GM12878 (cell line): ENCODE measurements around the gene LCE2A. TPM values are rescaled to one million over a fixed set of nuclear protein-coding genes. Genes with fewer than 3 reads are reported as not detected.
"Not testable (repeated sequence)": the region's sequence is repeated elsewhere in the genome, so short reads cannot be mapped to it uniquely, and the experiment has no call there.

Source experiments
- ATAC-seq: fragments of 200-7000 bp; cut with Tn5 transposase; 3 replicates; pipeline ENCODE4 v1.9.1; 2020; ENCODE audit warnings: mild to moderate bottlenecking, moderate library complexity
- BruUV-seq: library from RNA; stranded (reverse); fragments of 400-500 nt; replicated peaks from 2 replicates; lab custom pipeline; 2021; lab: Mats Ljungman, UMichigan
- CTCF ChIA-PET: fragments of 300-600 bp; sonication (Branson Sonifier 250); formaldehyde crosslinking; extraction: SDS; loops from one replicate; lab custom pipeline; 2021; ENCODE audit warnings: inconsistent platforms; lab: Yijun Ruan, JAX
- POLR2A ChIA-PET: fragments of 350-600 bp; formaldehyde crosslinking; extraction: SDS; loops from one replicate; lab custom pipeline; 2021; ENCODE audit warnings: inconsistent platforms; lab: Charles Lee
- RAD21 ChIA-PET: fragments of 300-600 bp; sonication (Branson Sonifier 250); formaldehyde crosslinking; loops from one replicate; lab custom pipeline; 2023; ENCODE audit warnings: antibody characterized with exemption; ENCODE audit not compliant: unreplicated experiment; lab: Charles Lee
- SMC1A ChIA-PET: fragments of 300-600 bp; sonication (Branson Sonifier 250); formaldehyde crosslinking; loops from one replicate; lab custom pipeline; 2023; ENCODE audit not compliant: unreplicated experiment, uncharacterized antibody; lab: Charles Lee
- DNase-seq: peaks from one replicate; pipeline ENCODE4 v3.0.0-alpha.2; 2011; ENCODE audit warnings: low read depth, low spot score
- FAIRE-seq: peaks from 3 replicates; lab custom pipeline; 2011; peaks lifted over from hg19 to GRCh38; lab: Jason Lieb, UNC
- H2AFZ ChIP-seq: 2 replicates; pipeline ENCODE4 v1.6.0; 2011; ENCODE audit warnings: low read depth, low read length, control low read depth; ENCODE audit not compliant: control insufficient read depth
- H3K27ac ChIP-seq: 2 replicates; pipeline ENCODE4 v1.5.1; 2011; ENCODE audit warnings: control low read depth; ENCODE audit not compliant: control insufficient read depth, insufficient read depth
- H3K27me3 ChIP-seq, 2 experiments: replicated peaks in 1 of 2; 2 replicates each; pipeline versions ENCODE4 v1.6.0 to v1.6.1; 2011; ENCODE audit warnings: low read length in 1 of 2; ENCODE audit not compliant: control insufficient read depth in 2 of 2, insufficient read depth in 2 of 2
- H3K36me3 ChIP-seq, 2 experiments: 2 replicates each; pipeline ENCODE4 v1.5.1; 2011; ENCODE audit warnings: low read length in 1 of 2; ENCODE audit not compliant: control insufficient read depth in 2 of 2, insufficient read depth in 2 of 2
- H3K4me1 ChIP-seq: 2 replicates; pipeline ENCODE4 v1.6.1; 2011; ENCODE audit warnings: mild to moderate bottlenecking, low read length, moderate library complexity, mixed read lengths; ENCODE audit not compliant: control insufficient read depth, insufficient read depth
- H3K4me2 ChIP-seq: 2 replicates; pipeline ENCODE4 v1.6.0; 2011; ENCODE audit warnings: control low read depth; ENCODE audit not compliant: control insufficient read depth, insufficient read depth
- H3K4me3 ChIP-seq: fragments of 200-600 bp; sonication (generic); 2 replicates; pipeline ENCODE4 v1.5.1; 2016
- H3K79me2 ChIP-seq: 2 replicates; pipeline ENCODE4 v1.6.0; 2011; ENCODE audit warnings: low read length; ENCODE audit not compliant: control insufficient read depth, insufficient read depth
- H3K9ac ChIP-seq: 2 replicates; pipeline ENCODE4 v1.8.0; 2011; ENCODE audit warnings: low read length, control low read depth, mixed read lengths; ENCODE audit not compliant: control insufficient read depth, insufficient read depth
- H3K9me3 ChIP-seq: replicated peaks from 3 replicates; pipeline ENCODE4 v1.5.1; 2011; ENCODE audit warnings: mild to moderate bottlenecking, low read length; ENCODE audit not compliant: control insufficient read depth, insufficient read depth
- H4K20me1 ChIP-seq: 2 replicates; pipeline ENCODE4 v1.6.0; 2011; ENCODE audit not compliant: control insufficient read depth, insufficient read depth
- ATF2 ChIP-seq: IDR thresholded peaks from 2 replicates; pipeline ENCODE4 v1.6.1; 2012; ENCODE audit warnings: low read length, inconsistent platforms
- MEF2A ChIP-seq: IDR thresholded peaks from 2 replicates; pipeline ENCODE4 v1.6.1; 2011; ENCODE audit warnings: low read depth, mild to moderate bottlenecking, low read length, moderate library complexity; ENCODE audit not compliant: insufficient read depth
- SIX5 ChIP-seq: IDR thresholded peaks from 2 replicates; pipeline ENCODE4 v1.6.1; 2011; ENCODE audit warnings: mild to moderate bottlenecking, low read depth, low read length, moderate library complexity; ENCODE audit not compliant: severe bottlenecking
- SP1 ChIP-seq: IDR thresholded peaks from one replicate; pipeline ENCODE4 v1.6.1; 2011; ENCODE audit warnings: low read depth, low read length
- TCF12 ChIP-seq: IDR thresholded peaks from 2 replicates; pipeline ENCODE4 v1.6.1; 2011; ENCODE audit warnings: low read depth, mild to moderate bottlenecking, low read length
- WGBS: methylation state at CpG from one replicate; pipeline ENCODE4 v1.1.6; 2016; ENCODE audit warnings: low lambda C conversion rate; ENCODE audit not compliant: insufficient replicate concordance, insufficient coverage; ENCODE audit errors: missing lambda C conversion rate; 5-methylcytosine and 5-hydroxymethylcytosine counted together
- in situ Hi-C: fragments of 300-500 bp; cut with MboI; formaldehyde crosslinking; loops from 9 replicates; pipeline ENCODE4 v1.14.3; 2018; ENCODE audit warnings: mixed read lengths
- intact Hi-C: fragments of 100-400 bp; cut with micrococcal nuclease; formaldehyde crosslinking; loops from one replicate; pipeline ENCODE4 v1.14.2; 2022; ENCODE audit not compliant: unreplicated experiment
- polyA plus RNA-seq, 11 experiments: library from polyadenylated mRNA; depleted of rRNA in 4 of 11; unstranded in 6 of 11; stranded (reverse) in 5 of 11; fragments of >200 nt; fragmentation: Nextera tagmentation in 4 of 11; fragmentation: Illumina TruSeq in 1 of 11; extraction: Ambion mirVana in 4 of 11; extraction: Trizol in 1 of 11; gene quantifications; 1 replicate in 1 of 11; 2 replicates in 10 of 11; pipeline versions ENCODE4 v1.2.1 to v1.2.3, GENCODE V29; 2011 to 2016; ENCODE audit warnings: inconsistent platforms in 2 of 11, missing spikeins in 2 of 11, low read depth in 1 of 11
- total RNA-seq, 4 experiments: library from RNA; depleted of rRNA in 3 of 4; stranded (reverse); fragments of >200 nt in 3 of 4; fragmentation: Illumina TruSeq in 1 of 4; extraction: Trizol in 1 of 4; gene quantifications; 2 replicates each; pipeline versions ENCODE4 v1.2.1 to v1.2.3, GENCODE V29; 2013 to 2021
- TF ChIP-seq, protein P1 (sequence below): IDR thresholded peaks from 2 replicates; pipeline ENCODE4 v1.6.1; 2011; ENCODE audit warnings: borderline replicate concordance, low read depth, mild to moderate bottlenecking, moderate library complexity, low read length; ENCODE audit not compliant: insufficient read depth, poor library complexity, severe bottlenecking
- TF ChIP-seq, protein P2 (sequence below): fragments of 450-650 bp; formaldehyde crosslinking; IDR thresholded peaks from 2 replicates; pipeline ENCODE4 v1.4.0; 2022; ENCODE audit warnings: mild to moderate bottlenecking, moderate library complexity

LCE2A gene
- total and polyA plus RNA-seq, 10 of the 15 experiments (the other 5 are each of a cell fraction or from before 2014, with no cell fraction given), result not detected

DNA sequence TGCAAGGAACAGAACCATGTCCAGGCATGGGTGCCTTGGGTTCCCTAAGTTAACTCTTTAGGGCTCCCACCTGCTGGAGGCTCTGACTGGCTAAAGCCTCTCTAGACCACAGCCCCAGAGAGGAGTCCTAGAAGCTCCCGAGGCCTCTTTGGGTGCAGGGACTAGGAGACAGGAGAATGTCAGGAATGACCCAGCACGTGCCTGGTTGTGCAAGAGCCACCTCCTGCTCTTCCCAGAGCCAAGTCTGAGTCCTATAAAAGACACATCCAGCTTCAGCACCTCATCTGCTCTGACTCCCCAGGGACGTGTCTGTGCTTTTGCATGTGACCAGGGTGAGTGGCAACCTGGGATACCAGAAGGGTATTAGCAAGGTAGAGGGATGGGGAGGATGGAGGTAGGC is 35.0 kb upstream of the LCE2A start, which contains the start of gene LCE2D (continued):
- TF ChIP-seq ATF2, result no peak
- TF ChIP-seq SIX5, result no peak

- RAD21 ChIA-PET, H3K9ac ChIP-seq, H3K4me1 ChIP-seq, H3K27ac ChIP-seq, POLR2A ChIA-PET, H3K4me2 ChIP-seq, H3K4me3 ChIP-seq, FAIRE-seq, H2AFZ ChIP-seq, H3K79me2 ChIP-seq, DNase-seq, intact Hi-C loops, ATAC-seq, in situ Hi-C loops, SMC1A ChIA-PET, BruUV-seq, H3K9me3 ChIP-seq, H4K20me1 ChIP-seq, H3K36me3 ChIP-seq, H3K27me3 ChIP-seq: not testable (repeated sequence)
- CTCF ChIA-PET, result interaction anchor here (0.7 kb wide), 1 partner anchor 23 kb away, joined by 3 read pairs; no protein-coding TSS in a partner anchor
- 25% methylated on average over 1 of the region's 1 CpG for WGBS
Measured at GRCh38 chr1:152666171-152666570, 32.0 kb upstream of the LCE2A start.

- CTCF ChIA-PET, result interaction anchor here (1.3 kb wide), 1 partner anchor 11 kb away, joined by 3 read pairs; no protein-coding TSS in a partner anchor
- POLR2A ChIA-PET, result no interaction called here
- BruUV-seq, result no TSS peak
- Histone ChIP-seq H3K27ac (no peak overlapping the region), H3K9me3 (no peaks in the 10 kb centered on the region), H2AFZ (no peak overlapping the region), H3K4me1 (no peaks in the 10 kb centered on the region), H3K4me3 (no peak overlapping the region), H3K79me2 (no peaks in the 10 kb centered on the region), H3K4me2 (no peak overlapping the region), H3K9ac (no peak overlapping the region), H4K20me1 (no peaks in the 10 kb centered on the region), H3K36me3 (no peaks in the 10 kb centered on the region), H3K27me3 (no peaks in the 10 kb centered on the region; a peak in 2 of 4 replicates)
- RAD21 ChIA-PET, result no interaction called here
- SMC1A ChIA-PET, result no interaction called here
- FAIRE-seq (no peak), DNase-seq (no peak), ATAC-seq (no peak)
- intact Hi-C loops, result no loop called here
- in situ Hi-C loops, result no loop called here
- 58% methylated on average over 5 of the region's 5 CpGs for WGBS
- TF ChIP-seq SP1, result no peak
- TF ChIP-seq, protein P1, sequence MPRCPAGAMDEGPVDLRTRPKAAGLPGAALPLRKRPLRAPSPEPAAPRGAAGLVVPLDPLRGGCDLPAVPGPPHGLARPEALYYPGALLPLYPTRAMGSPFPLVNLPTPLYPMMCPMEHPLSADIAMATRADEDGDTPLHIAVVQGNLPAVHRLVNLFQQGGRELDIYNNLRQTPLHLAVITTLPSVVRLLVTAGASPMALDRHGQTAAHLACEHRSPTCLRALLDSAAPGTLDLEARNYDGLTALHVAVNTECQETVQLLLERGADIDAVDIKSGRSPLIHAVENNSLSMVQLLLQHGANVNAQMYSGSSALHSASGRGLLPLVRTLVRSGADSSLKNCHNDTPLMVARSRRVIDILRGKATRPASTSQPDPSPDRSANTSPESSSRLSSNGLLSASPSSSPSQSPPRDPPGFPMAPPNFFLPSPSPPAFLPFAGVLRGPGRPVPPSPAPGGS, result no peak
- TF ChIP-seq, protein P2, sequence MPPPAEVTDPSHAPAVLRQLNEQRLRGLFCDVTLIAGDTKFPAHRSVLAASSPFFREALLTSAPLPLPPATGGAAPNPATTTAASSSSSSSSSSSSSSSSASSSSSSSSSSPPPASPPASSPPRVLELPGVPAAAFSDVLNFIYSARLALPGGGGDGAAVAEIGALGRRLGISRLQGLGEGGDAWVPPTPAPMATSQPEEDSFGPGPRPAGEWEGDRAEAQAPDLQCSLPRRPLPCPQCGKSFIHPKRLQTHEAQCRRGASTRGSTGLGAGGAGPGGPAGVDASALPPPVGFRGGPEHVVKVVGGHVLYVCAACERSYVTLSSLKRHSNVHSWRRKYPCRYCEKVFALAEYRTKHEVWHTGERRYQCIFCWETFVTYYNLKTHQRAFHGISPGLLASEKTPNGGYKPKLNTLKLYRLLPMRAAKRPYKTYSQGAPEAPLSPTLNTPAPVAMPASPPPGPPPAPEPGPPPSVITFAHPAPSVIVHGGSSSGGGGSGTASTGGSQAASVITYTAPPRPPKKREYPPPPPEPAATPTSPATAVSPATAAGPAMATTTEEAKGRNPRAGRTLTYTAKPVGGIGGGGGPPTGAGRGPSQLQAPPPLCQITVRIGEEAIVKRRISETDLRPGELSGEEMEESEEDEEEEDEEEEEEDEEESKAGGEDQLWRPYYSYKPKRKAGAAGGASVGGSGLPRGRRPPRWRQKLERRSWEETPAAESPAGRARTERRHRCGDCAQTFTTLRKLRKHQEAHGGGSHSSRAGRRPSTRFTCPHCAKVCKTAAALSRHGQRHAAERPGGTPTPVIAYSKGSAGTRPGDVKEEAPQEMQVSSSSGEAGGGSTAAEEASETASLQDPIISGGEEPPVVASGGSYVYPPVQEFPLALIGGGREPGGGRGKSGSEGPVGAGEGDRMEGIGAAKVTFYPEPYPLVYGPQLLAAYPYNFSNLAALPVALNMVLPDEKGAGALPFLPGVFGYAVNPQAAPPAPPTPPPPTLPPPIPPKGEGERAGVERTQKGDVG (CRISPR knock-in tag), result no peak
- TF ChIP-seq TCF12, result no peak
- no peak for TF ChIP-seq MEF2A
Measured at GRCh38 chr1:152667648-152668047, 30.5 kb upstream of the LCE2A start.
